Measurements from ENCODE around the gene FAM83B. TPM values are rescaled to one million over a fixed set of nuclear protein-coding genes. Genes with fewer than 3 reads are reported as not detected.
"Not testable (repeated sequence)": the region's sequence is repeated elsewhere in the genome, so short reads cannot be mapped to it uniquely, and the experiment has no call there.

The FAM83B gene
- total RNA-seq = 10 to 100 TPM; 20.2 to 38.5 (median 36.6) TPM

- Histone ChIP-seq H3K27ac (peak within 1 kb of the TSS; percentile 73 to 94 (median 86)), H3K9me3 (no peaks in the 10 kb centered on the region), H3K36me3 (no peaks in the 10 kb centered on the region), H3K27me3 (peaks cover 14% of the 10 kb centered on the region), H3K4me3 (peak within 1 kb of the TSS; percentile 55 to 75 (median 64)), H3K4me1 (peaks cover 0 to 17% (median 0%) of the 10 kb centered on the region in 4 donors)
- TF ChIP-seq CTCF (IDR thresholded peaks at IDR 0.05) = no peak
- peak; percentile 91 for TF ChIP-seq POLR2A (IDR thresholded peaks at IDR 0.05)
- no peak for TF ChIP-seq EP300 (IDR thresholded peaks at IDR 0.05; ENCODE audit: low read depth)
- TF ChIP-seq POLR2AphosphoS5 (IDR thresholded peaks at IDR 0.05) = peak; percentile 59 to 91 (median 87)
- intact Hi-C loops (cut with DNase I; ENCODE audit: low total_unique reads) = no loop called here
- WGBS, 2 donors (ENCODE audit: low coverage in 1 of 2) = 13% methylated on average over 42 of the region's 50 CpGs; no CpG with 5 or more reads in 1 of the 2 donors
- DNase-seq = peak; percentile 87
- in situ Hi-C loops (cut with MboI; ENCODE audit: low pct_ligation_motif_present in 1 of 4, low pct_unique_long_range_greater_than_20kb in 1 of 4, low sequenced_read_pairs in 3 of 4) = loop anchor here in 1 of 4 donors (10.0 kb wide), 1 partner anchor 122 kb away; no protein-coding TSS in a partner anchor
These were observed at the start of gene FAM83B for GRCh38 chr6:54846243-54846856. TSS of gene FAM83B (plus strand) at chr6:54846771. CDS start at chr6:54870247, 23,476 bp downstream.

GRCh38 chr6:54796918-54797317 lies 49.7 kb upstream of the FAM83B start:
- H3K4me3 ChIP-seq; in situ Hi-C loops (cut with MboI; ENCODE audit: low pct_ligation_motif_present in 1 of 4, low pct_unique_long_range_greater_than_20kb in 1 of 4, low sequenced_read_pairs in 3 of 4); H3K27me3 ChIP-seq; intact Hi-C loops (cut with DNase I; ENCODE audit: low total_unique reads); H3K36me3 ChIP-seq; H3K4me1 ChIP-seq; H3K27ac ChIP-seq; DNase-seq; H3K9me3 ChIP-seq: not testable (repeated sequence)

- DNase-seq = no peak
- Histone ChIP-seq H3K4me1 (peaks cover 0 to 8% (median 2%) of the 10 kb centered on the region in 4 donors), H3K4me3 (no peak overlapping the region), H3K27me3 (no peaks in the 10 kb centered on the region), H3K9me3 (no peaks in the 10 kb centered on the region), H3K27ac (no peak overlapping the region), H3K36me3 (no peaks in the 10 kb centered on the region)
- intact Hi-C loops (cut with DNase I; ENCODE audit: low total_unique reads) (no loop called here), in situ Hi-C loops (cut with MboI; ENCODE audit: low pct_ligation_motif_present in 1 of 4, low pct_unique_long_range_greater_than_20kb in 1 of 4, low sequenced_read_pairs in 3 of 4) (no loop called here)
- WGBS, 2 donors (ENCODE audit: low coverage in 1 of 2) = 77 to 86% methylated on average over 4 of the region's 4 CpGs
- TF ChIP-seq CTCF (IDR thresholded peaks at IDR 0.05) (no peak), EP300 (IDR thresholded peaks at IDR 0.05; ENCODE audit: low read depth) (no peak), POLR2A (IDR thresholded peaks at IDR 0.05) (no peak), POLR2AphosphoS5 (IDR thresholded peaks at IDR 0.05) (no peak)
These were observed 46.4 kb upstream of the FAM83B start for GRCh38 chr6:54800050-54800600.

GRCh38 chr6:54801244-54801643 lies 45.3 kb upstream of the FAM83B start:
- TF ChIP-seq CTCF (IDR thresholded peaks at IDR 0.05) (no peak), EP300 (IDR thresholded peaks at IDR 0.05; ENCODE audit: low read depth) (no peak), POLR2A (IDR thresholded peaks at IDR 0.05) (no peak), POLR2AphosphoS5 (IDR thresholded peaks at IDR 0.05) (no peak)
- Histone ChIP-seq H3K4me3 (no peak overlapping the region), H3K36me3 (no peaks in the 10 kb centered on the region), H3K27ac (no peak overlapping the region), H3K9me3 (no peaks in the 10 kb centered on the region), H3K4me1 (peaks cover 0 to 8% (median 2%) of the 10 kb centered on the region in 4 donors), H3K27me3 (no peaks in the 10 kb centered on the region)
- no peak for DNase-seq
- intact Hi-C loops (cut with DNase I; ENCODE audit: low total_unique reads) = no loop called here
- in situ Hi-C loops (cut with MboI; ENCODE audit: low pct_ligation_motif_present in 1 of 4, low pct_unique_long_range_greater_than_20kb in 1 of 4, low sequenced_read_pairs in 3 of 4) = no loop called here
